HG02938 (cell line): Measurements from ENCODE around the gene GUK1.
A peak's percentile ranks its signal among the peaks of the same experiment; 100 is the strongest.

Source experiments
- ATAC-seq: cut with Tn5 transposase; IDR thresholded peaks from one replicate; pipeline ENCODE4 v1.9.1; 2021; ENCODE audit warnings: mild to moderate bottlenecking, moderate library complexity; ENCODE audit not compliant: unreplicated experiment

Gene GUK1

GRCh38 chr1:228139931-228140723 lies at the start of gene GUK1:
GUK1 (plus strand) TSS chr1:228140279; CDS start chr1:228140303, 24 bp downstream.
- ATAC-seq: peak; percentile 86

- ATAC-seq: no peak
Measured at GRCh38 chr1:228090613-228091081, 49.4 kb upstream of the GUK1 start.

- no peak for ATAC-seq
Measured at GRCh38 chr1:228091084-228091483, 49.0 kb upstream of the GUK1 start.

GRCh38 chr1:228092342-228093049 lies 47.6 kb upstream of the GUK1 start:
- ATAC-seq: no peak

- no peak for ATAC-seq
Measured at GRCh38 chr1:228093050-228093906, 46.8 kb upstream of the GUK1 start.

- ATAC-seq: no peak
Measured at GRCh38 chr1:228094432-228095016, 45.6 kb upstream of the GUK1 start.

GRCh38 chr1:228095161-228095560 lies 44.9 kb upstream of the GUK1 start:
- no peak for ATAC-seq

GRCh38 chr1:228095938-228096337 lies 44.1 kb upstream of the GUK1 start:
- no peak for ATAC-seq

- no peak for ATAC-seq
Measured at GRCh38 chr1:228096416-228097332, 43.4 kb upstream of the GUK1 start.

GRCh38 chr1:228097333-228098081 lies 42.6 kb upstream of the GUK1 start:
- ATAC-seq: no peak

GRCh38 chr1:228098323-228098931 lies 41.7 kb upstream of the GUK1 start:
- no peak for ATAC-seq

GRCh38 chr1:228099331-228099732 lies 40.7 kb upstream of the GUK1 start:
- ATAC-seq: no peak

GRCh38 chr1:228100822-228101613 lies 39.1 kb upstream of the GUK1 start:
- ATAC-seq: no peak

GRCh38 chr1:228101614-228101993 lies 38.5 kb upstream of the GUK1 start:
- peak; percentile 0 for ATAC-seq

GRCh38 chr1:228101994-228102790 lies 37.9 kb upstream of the GUK1 start:
- peak; percentile 24 for ATAC-seq

- peak; percentile 63 for ATAC-seq
Measured at GRCh38 chr1:228102791-228103620, 37.1 kb upstream of the GUK1 start, which contains the start of gene C1orf35. C1orf35 (minus strand) TSS chr1:228103325; CDS start chr1:228103227, 98 bp downstream.
